ENCODE data around the gene ENDOU. TPM values are rescaled to one million over a fixed set of nuclear protein-coding genes. Genes with fewer than 3 reads are reported as not detected.

Gene ENDOU
- polyA plus RNA-seq, 1 donor from 2014 or later: not detected

- Mint-ChIP-seq H3K9me3 (no peaks in the 10 kb centered on the region), H3K4me3 (peak overlapping the region; percentile 16 to 86 (median 80)), H3K4me1 (peaks cover 31 to 50% (median 41%) of the 10 kb centered on the region in 3 donors), H3K27ac (peak overlapping the region in 2 of 3 donors; percentile 46 to 61), H3K27me3 (no peaks in the 10 kb centered on the region), H3K36me3 (no peaks in the 10 kb centered on the region)
Measured at GRCh38 chr12:47709671-47710070, 15.6 kb downstream of the ENDOU start.

GRCh38 chr12:47709237-47709636, 16.1 kb downstream of the ENDOU start:
- Mint-ChIP-seq H3K4me3 (peak overlapping the region in 3 of 4 donors; percentile 79 to 86 (median 81)), H3K27me3 (no peaks in the 10 kb centered on the region), H3K4me1 (peaks cover 31 to 49% (median 41%) of the 10 kb centered on the region in 3 donors), H3K9me3 (no peaks in the 10 kb centered on the region), H3K36me3 (no peaks in the 10 kb centered on the region), H3K27ac (peak overlapping the region; percentile 46 to 61 (median 57))

- Mint-ChIP-seq H3K4me1 (peaks cover 41 to 58% (median 53%) of the 10 kb centered on the region in 3 donors), H3K36me3 (no peaks in the 10 kb centered on the region), H3K27ac (peak overlapping the region; percentile 18 to 41 (median 39)), H3K27me3 (no peaks in the 10 kb centered on the region), H3K4me3 (peak overlapping the region; percentile 21 to 84 (median 74)), H3K9me3 (no peaks in the 10 kb centered on the region)
Measured at GRCh38 chr12:47707905-47708543, 17.3 kb downstream of the ENDOU start.

GRCh38 chr12:47707355-47707754, 17.9 kb downstream of the ENDOU start:
- Mint-ChIP-seq H3K4me1 (peaks cover 41 to 61% (median 55%) of the 10 kb centered on the region in 3 donors), H3K27ac (peak overlapping the region in 1 of 3 donors; percentile 18), H3K27me3 (no peaks in the 10 kb centered on the region), H3K9me3 (no peaks in the 10 kb centered on the region), H3K36me3 (no peaks in the 10 kb centered on the region), H3K4me3 (peak overlapping the region; percentile 13 to 84 (median 74))

- peak within 1 kb of the TSS; percentile 85 to 100 (median 99) for H3K27ac Mint-ChIP-seq
Measured at GRCh38 chr12:47705566-47706425, 19.5 kb downstream of the ENDOU start, which contains the start of gene RPAP3. Gene RPAP3 (minus strand): TSS chr12:47706030. CDS start chr12:47702840, 3,190 bp downstream.

GRCh38 chr12:47705229-47705565, 20.1 kb downstream of the ENDOU start:
- Mint-ChIP-seq H3K27me3 (no peaks in the 10 kb centered on the region), H3K36me3 (no peaks in the 10 kb centered on the region), H3K4me1 (peaks cover 41 to 56% (median 53%) of the 10 kb centered on the region in 3 donors), H3K27ac (peak overlapping the region; percentile 23 to 99 (median 85)), H3K4me3 (peak overlapping the region; percentile 96 to 100 (median 97)), H3K9me3 (no peaks in the 10 kb centered on the region)

More at GRCh38 chr12:47705566-47706425, 19.5 kb downstream of the ENDOU start, which contains the start of gene RPAP3:
- no peaks in the 10 kb centered on the region for H3K9me3 Mint-ChIP-seq
- H3K36me3 Mint-ChIP-seq: no peaks in the 10 kb centered on the region
- peak within 1 kb of the TSS; percentile 96 to 100 (median 97) for H3K4me3 Mint-ChIP-seq
- no peaks in the 10 kb centered on the region for H3K27me3 Mint-ChIP-seq
- H3K4me1 Mint-ChIP-seq: peaks cover 41 to 58% (median 54%) of the 10 kb centered on the region in 3 donors

GRCh38 chr12:47704719-47705118, 20.6 kb downstream of the ENDOU start:
- no peaks in the 10 kb centered on the region for H3K36me3 Mint-ChIP-seq
- H3K9me3 Mint-ChIP-seq: no peaks in the 10 kb centered on the region
- H3K27me3 Mint-ChIP-seq: no peaks in the 10 kb centered on the region
- H3K4me3 Mint-ChIP-seq: peak overlapping the region; percentile 96 to 100 (median 97)
- peak overlapping the region; percentile 23 to 99 (median 85) for H3K27ac Mint-ChIP-seq
- peaks cover 37 to 52% (median 49%) of the 10 kb centered on the region in 3 donors for H3K4me1 Mint-ChIP-seq

- Mint-ChIP-seq H3K4me1 (peaks cover 34 to 40% (median 34%) of the 10 kb centered on the region in 3 donors), H3K27ac (no peak overlapping the region), H3K27me3 (no peaks in the 10 kb centered on the region), H3K4me3 (no peak overlapping the region), H3K9me3 (no peaks in the 10 kb centered on the region), H3K36me3 (no peaks in the 10 kb centered on the region)
Measured at GRCh38 chr12:47700263-47700662, 25.0 kb downstream of the ENDOU start.

- peaks cover 23 to 31% (median 28%) of the 10 kb centered on the region in 3 donors for H3K4me1 Mint-ChIP-seq
- peaks cover 3% of the 10 kb centered on the region for H3K36me3 Mint-ChIP-seq
- no peak overlapping the region for H3K27ac Mint-ChIP-seq
- no peaks in the 10 kb centered on the region for H3K27me3 Mint-ChIP-seq
- H3K9me3 Mint-ChIP-seq: no peaks in the 10 kb centered on the region
- peak overlapping the region in 1 of 4 donors; percentile 63 for H3K4me3 Mint-ChIP-seq
Measured at GRCh38 chr12:47698631-47699030, 26.7 kb downstream of the ENDOU start.

GRCh38 chr12:47698055-47698454, 27.2 kb downstream of the ENDOU start:
- Mint-ChIP-seq H3K27ac (peak overlapping the region in 1 of 3 donors; percentile 19), H3K36me3 (peaks cover 3% of the 10 kb centered on the region), H3K9me3 (no peaks in the 10 kb centered on the region), H3K27me3 (no peaks in the 10 kb centered on the region), H3K4me1 (peaks cover 18 to 25% (median 24%) of the 10 kb centered on the region in 3 donors), H3K4me3 (peak overlapping the region in 3 of 4 donors; percentile 44 to 83 (median 72))

GRCh38 chr12:47689215-47689614, 36.1 kb downstream of the ENDOU start:
- Mint-ChIP-seq H3K27me3 (no peaks in the 10 kb centered on the region), H3K4me3 (no peak overlapping the region), H3K36me3 (peaks cover 5% of the 10 kb centered on the region), H3K4me1 (peaks cover 0 to 5% (median 4%) of the 10 kb centered on the region in 3 donors), H3K27ac (no peak overlapping the region), H3K9me3 (no peaks in the 10 kb centered on the region)

GRCh38 chr12:47687636-47688035, 37.7 kb downstream of the ENDOU start:
- peaks cover 2% of the 10 kb centered on the region for H3K36me3 Mint-ChIP-seq
- no peaks in the 10 kb centered on the region for H3K27me3 Mint-ChIP-seq
- H3K4me1 Mint-ChIP-seq: peaks cover 4 to 5% (median 5%) of the 10 kb centered on the region in 3 donors
- H3K4me3 Mint-ChIP-seq: no peak overlapping the region
- H3K9me3 Mint-ChIP-seq: no peaks in the 10 kb centered on the region
- no peak overlapping the region for H3K27ac Mint-ChIP-seq

GRCh38 chr12:47686645-47687240, 38.5 kb downstream of the ENDOU start:
- Mint-ChIP-seq H3K27me3 (no peaks in the 10 kb centered on the region), H3K4me3 (no peak overlapping the region), H3K27ac (no peak overlapping the region), H3K36me3 (no peaks in the 10 kb centered on the region), H3K4me1 (peaks cover 4 to 7% (median 5%) of the 10 kb centered on the region in 3 donors), H3K9me3 (no peaks in the 10 kb centered on the region)

GRCh38 chr12:47679785-47680184, 45.5 kb downstream of the ENDOU start:
- Mint-ChIP-seq H3K27me3 (no peaks in the 10 kb centered on the region), H3K27ac (no peak overlapping the region), H3K9me3 (peaks cover 0 to 2% (median 0%) of the 10 kb centered on the region in 3 donors), H3K4me3 (no peak overlapping the region), H3K4me1 (peaks cover 2 to 22% (median 8%) of the 10 kb centered on the region in 3 donors), H3K36me3 (peaks cover 8% of the 10 kb centered on the region)

- Mint-ChIP-seq H3K4me3 (no peak overlapping the region), H3K27me3 (no peaks in the 10 kb centered on the region), H3K36me3 (peaks cover 7% of the 10 kb centered on the region), H3K27ac (no peak overlapping the region), H3K4me1 (peaks cover 1 to 17% (median 7%) of the 10 kb centered on the region in 3 donors), H3K9me3 (peaks cover 0 to 2% (median 0%) of the 10 kb centered on the region in 3 donors)
Measured at GRCh38 chr12:47672068-47672467, 53.2 kb downstream of the ENDOU start.

All from IgD-negative memory B cell (primary cell).